Esophagus muscularis mucosa (tissue), 4 donors: ENCODE results near the gene EPHA2. TPM values are rescaled to one million over a fixed set of nuclear protein-coding genes. Genes with fewer than 3 reads are reported as not detected.

Experiments
- DNase-seq: peaks from one replicate; pipeline ENCODE4 v3.0.0-alpha.2; 2017; ENCODE audit errors: extremely low spot score
- H3K27ac ChIP-seq, 4 donors: fragments of 200-600 bp; sonication (generic); replicated peaks in 1 of 4; 1 replicate in 3 of 4; 2 replicates in 1 of 4; pipeline ENCODE4 v1.5.1; 2016 to 2019; ENCODE audit warnings: mild to moderate bottlenecking in 1 of 4
- H3K27me3 ChIP-seq, 4 donors: fragments of 200-600 bp; sonication (generic); one replicate each; pipeline versions ENCODE4 v1.5.1 to v1.6.0; 2016 to 2019
- H3K36me3 ChIP-seq, 4 donors: fragments of 200-600 bp; sonication (generic); one replicate each; pipeline ENCODE4 v1.5.1; 2016 to 2019
- H3K4me1 ChIP-seq, 4 donors: fragments of 200-600 bp; sonication (generic); one replicate each; pipeline ENCODE4 v1.5.1; 2016 to 2019
- H3K4me3 ChIP-seq, 4 donors: fragments of 200-600 bp; sonication (generic); 1 replicate in 2 of 4; 2 replicates in 2 of 4; pipeline ENCODE4 v1.5.1; 2016 to 2019; ENCODE audit warnings: mild to moderate bottlenecking in 4 of 4, moderate library complexity in 1 of 4
- H3K9me3 ChIP-seq, 4 donors: fragments of 200-600 bp; sonication (generic); 1 replicate in 3 of 4; 2 replicates in 1 of 4; pipeline ENCODE4 v1.5.1; 2016 to 2019
- EP300 ChIP-seq: sonication (generic); formaldehyde crosslinking; IDR thresholded peaks from one replicate; pipeline ENCODE4 v1.6.1; 2017; ENCODE audit warnings: antibody characterized with exemption
- POLR2A ChIP-seq: fragments of 450-650 bp; IDR thresholded peaks from one replicate; pipeline ENCODE4 v1.6.1; 2017; ENCODE audit warnings: antibody characterized with exemption, moderate library complexity, mild to moderate bottlenecking, low read depth
- POLR2AphosphoS5 ChIP-seq, 2 donors: sonication (generic); formaldehyde crosslinking; IDR thresholded peaks; one replicate each; pipeline ENCODE4 v1.6.1; 2017; ENCODE audit warnings: antibody characterized with exemption in 2 of 2
- WGBS: methylation state at CpG from one replicate; pipeline ENCODE4 v1.1.5; 2018; 5-methylcytosine and 5-hydroxymethylcytosine counted together
- intact Hi-C: fragments of 100-400 bp; cut with DNase I; formaldehyde crosslinking; loops from one replicate; pipeline ENCODE4 v1.15.1; 2023
- total RNA-seq, 4 donors: library from RNA; depleted of rRNA; stranded (reverse); fragments of >200 nt; gene quantifications; one replicate each; pipeline versions ENCODE4 v1.1.0 to v1.2.1, GENCODE V29; 2016
- TF ChIP-seq, protein P1 (sequence below), 3 experiments: fragments of 200-600 bp in 2 of 3; fragments of 450-650 bp in 1 of 3; sonication (generic) in 2 of 3; IDR thresholded peaks; one replicate each; pipeline ENCODE4 v1.5.1; 2017 to 2019; ENCODE audit warnings: antibody characterized with exemption in 3 of 3, mild to moderate bottlenecking in 2 of 3, moderate library complexity in 1 of 3

The EPHA2 gene
- total RNA-seq, 4 donors from 2014 or later: 5.8 to 15.7 (median 11.3) TPM

DNA sequence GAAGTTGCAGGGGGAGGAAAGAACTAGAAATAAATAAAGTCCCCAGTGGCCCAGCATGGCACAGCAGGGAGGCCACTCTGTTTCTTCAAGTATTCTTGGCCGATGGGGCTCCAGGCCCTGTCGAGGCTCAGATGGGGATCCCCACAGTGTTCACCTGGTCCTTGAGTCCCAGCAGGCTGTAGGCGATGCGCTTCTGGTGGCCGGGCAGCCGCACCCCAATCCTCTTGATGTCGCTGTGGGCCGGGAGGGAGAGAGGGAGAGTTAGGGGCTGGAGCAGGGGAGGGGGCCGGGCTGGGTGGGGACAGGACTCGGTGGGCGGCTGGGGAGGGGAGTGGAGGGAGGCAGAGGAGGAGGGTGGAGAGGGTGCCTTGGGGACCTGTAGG is 30.8 kb downstream of the EPHA2 start:
- H3K27ac ChIP-seq: no peak overlapping the region
- intact Hi-C loops: loop anchor here (5.0 kb wide), 1 partner anchor 38 kb away; no protein-coding TSS in a partner anchor
- WGBS: 88% methylated on average over 11 of the region's 11 CpGs
- H3K36me3 ChIP-seq: peaks cover 20 to 74% (median 52%) of the 10 kb centered on the region in 4 donors
- no peaks in the 10 kb centered on the region for H3K27me3 ChIP-seq
- no peaks in the 10 kb centered on the region for H3K9me3 ChIP-seq
- TF ChIP-seq EP300: no peak
- no peak for TF ChIP-seq POLR2A
- TF ChIP-seq POLR2AphosphoS5 (IDR thresholded peaks at IDR 0.05): no peak
- TF ChIP-seq, protein P1, sequence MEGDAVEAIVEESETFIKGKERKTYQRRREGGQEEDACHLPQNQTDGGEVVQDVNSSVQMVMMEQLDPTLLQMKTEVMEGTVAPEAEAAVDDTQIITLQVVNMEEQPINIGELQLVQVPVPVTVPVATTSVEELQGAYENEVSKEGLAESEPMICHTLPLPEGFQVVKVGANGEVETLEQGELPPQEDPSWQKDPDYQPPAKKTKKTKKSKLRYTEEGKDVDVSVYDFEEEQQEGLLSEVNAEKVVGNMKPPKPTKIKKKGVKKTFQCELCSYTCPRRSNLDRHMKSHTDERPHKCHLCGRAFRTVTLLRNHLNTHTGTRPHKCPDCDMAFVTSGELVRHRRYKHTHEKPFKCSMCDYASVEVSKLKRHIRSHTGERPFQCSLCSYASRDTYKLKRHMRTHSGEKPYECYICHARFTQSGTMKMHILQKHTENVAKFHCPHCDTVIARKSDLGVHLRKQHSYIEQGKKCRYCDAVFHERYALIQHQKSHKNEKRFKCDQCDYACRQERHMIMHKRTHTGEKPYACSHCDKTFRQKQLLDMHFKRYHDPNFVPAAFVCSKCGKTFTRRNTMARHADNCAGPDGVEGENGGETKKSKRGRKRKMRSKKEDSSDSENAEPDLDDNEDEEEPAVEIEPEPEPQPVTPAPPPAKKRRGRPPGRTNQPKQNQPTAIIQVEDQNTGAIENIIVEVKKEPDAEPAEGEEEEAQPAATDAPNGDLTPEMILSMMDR (IDR thresholded peaks at IDR 0.05): no peak
- no peak for DNase-seq
- H3K4me1 ChIP-seq: peaks cover 6 to 14% (median 9%) of the 10 kb centered on the region in 4 donors
- H3K4me3 ChIP-seq: no peak overlapping the region

DNA sequence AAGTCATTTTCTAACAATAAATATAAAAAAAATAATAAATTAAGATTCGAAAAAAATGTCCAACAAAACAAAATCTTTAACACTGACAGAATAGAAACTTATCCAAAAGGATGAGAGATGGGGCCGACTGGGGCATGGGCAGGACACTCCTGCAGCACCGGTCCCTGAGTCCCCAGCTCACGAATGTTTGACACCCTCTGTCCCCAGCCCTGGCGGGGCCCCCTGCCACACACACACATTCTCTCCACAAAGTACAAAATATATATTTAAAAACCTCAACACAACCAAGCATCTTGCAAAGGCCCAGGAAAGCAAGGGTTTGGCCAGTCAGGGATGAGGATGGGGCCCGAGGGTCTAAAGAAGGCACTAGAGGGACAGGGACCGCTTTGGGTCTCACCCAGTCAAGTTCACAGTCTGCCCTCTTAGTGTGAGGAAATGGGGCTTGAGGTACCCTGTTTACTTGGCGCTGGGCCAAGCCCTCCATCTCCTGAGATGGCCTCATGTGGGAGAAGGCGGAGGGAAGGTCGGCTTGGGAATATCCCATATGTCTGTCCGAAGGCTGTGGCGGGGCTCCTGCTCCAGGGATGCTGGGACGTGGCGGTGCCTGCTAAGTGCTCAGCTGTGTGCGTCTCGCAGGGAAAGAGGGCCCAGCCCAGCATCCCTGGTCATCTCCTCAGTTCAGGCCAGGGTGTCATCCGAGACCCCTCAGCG is 31.3 kb downstream of the EPHA2 start:
- Histone ChIP-seq H3K4me3 (no peak overlapping the region), H3K27me3 (no peaks in the 10 kb centered on the region), H3K4me1 (peaks cover 6 to 14% (median 9%) of the 10 kb centered on the region in 4 donors), H3K27ac (no peak overlapping the region), H3K36me3 (peaks cover 14 to 68% (median 47%) of the 10 kb centered on the region in 4 donors), H3K9me3 (no peaks in the 10 kb centered on the region)
- no peak for DNase-seq
- 91% methylated on average over 18 of the region's 18 CpGs for WGBS
- intact Hi-C loops: loop anchor here (5.0 kb wide), 1 partner anchor 37 kb away; no protein-coding TSS in a partner anchor
- TF ChIP-seq, protein P1 (IDR thresholded peaks at IDR 0.05): no peak
- TF ChIP-seq EP300 (no peak), POLR2A (no peak), POLR2AphosphoS5 (IDR thresholded peaks at IDR 0.05) (no peak)

DNA sequence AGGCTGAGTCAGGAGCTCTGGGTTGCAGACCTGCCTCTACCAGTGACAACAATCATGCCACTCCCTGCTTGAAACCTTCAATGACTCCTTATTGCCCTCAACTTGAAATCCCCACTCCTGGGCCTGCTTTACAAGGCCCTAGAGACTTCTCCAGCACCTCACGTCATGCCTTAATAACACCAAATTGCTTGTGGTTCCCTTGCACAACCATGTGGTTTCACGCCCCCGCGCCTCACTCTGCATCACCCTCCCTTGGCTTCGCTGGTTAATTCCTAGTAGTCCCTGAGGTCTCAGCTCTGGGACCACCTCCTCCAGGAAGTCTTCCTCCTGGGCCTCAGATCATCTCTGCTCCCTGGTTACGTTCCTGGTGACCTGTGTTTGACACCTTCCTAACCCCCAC is 33.0 kb downstream of the EPHA2 start:
- intact Hi-C loops: no loop called here
- WGBS: 88% methylated on average over 6 of the region's 6 CpGs
- Histone ChIP-seq H3K4me3 (no peak overlapping the region), H3K36me3 (peaks cover 13 to 52% (median 31%) of the 10 kb centered on the region in 4 donors), H3K4me1 (peaks cover 6 to 12% (median 6%) of the 10 kb centered on the region in 4 donors), H3K27ac (no peak overlapping the region), H3K9me3 (no peaks in the 10 kb centered on the region), H3K27me3 (no peaks in the 10 kb centered on the region)
- no peak for DNase-seq
- TF ChIP-seq EP300: no peak

DNA sequence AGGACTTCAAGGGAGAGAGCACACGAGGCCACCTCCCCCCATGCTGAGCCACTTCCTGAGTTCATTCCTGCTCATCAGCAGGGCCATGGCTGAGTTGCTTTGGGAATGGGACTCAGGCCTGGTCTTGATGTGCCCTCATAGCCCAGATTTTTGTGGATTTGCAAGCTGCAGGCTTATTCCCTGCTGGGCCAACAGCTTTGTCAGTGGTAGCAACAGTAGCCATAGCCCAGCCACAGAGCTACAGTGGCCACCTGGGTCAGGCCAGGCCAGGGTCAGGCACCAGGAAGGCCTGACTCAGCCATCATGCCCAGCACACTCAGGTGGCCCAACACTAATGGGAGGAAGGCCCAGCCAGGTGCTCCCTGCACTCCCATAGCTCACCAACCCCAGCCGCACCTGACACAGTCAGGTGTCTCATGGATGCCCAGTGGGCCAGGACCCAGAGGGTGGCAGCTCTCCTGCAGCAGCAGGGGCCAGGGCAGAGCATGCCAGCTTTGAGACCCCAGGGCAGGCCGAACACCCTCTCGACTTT is 33.5 kb downstream of the EPHA2 start:
- no peaks in the 10 kb centered on the region for H3K9me3 ChIP-seq
- H3K36me3 ChIP-seq: peaks cover 12 to 47% (median 26%) of the 10 kb centered on the region in 4 donors
- no peak for DNase-seq
- intact Hi-C loops: no loop called here
- H3K27me3 ChIP-seq: no peaks in the 10 kb centered on the region
- no peak overlapping the region for H3K4me3 ChIP-seq
- TF ChIP-seq POLR2AphosphoS5 (IDR thresholded peaks at IDR 0.05): no peak
- TF ChIP-seq, protein P1 (IDR thresholded peaks at IDR 0.05): no peak
- no peak for TF ChIP-seq POLR2A
- TF ChIP-seq EP300: no peak
- no peak overlapping the region for H3K27ac ChIP-seq
- WGBS: 100% methylated on average over 1 of the region's 4 CpGs
- peaks cover 2 to 12% (median 6%) of the 10 kb centered on the region in 4 donors for H3K4me1 ChIP-seq

GRCh38 chr1:16120940-16121410 is 34.9 kb downstream of the EPHA2 start:
- no peak for DNase-seq
- intact Hi-C loops: no loop called here
- Histone ChIP-seq H3K4me3 (no peak overlapping the region), H3K27ac (no peak overlapping the region), H3K27me3 (no peaks in the 10 kb centered on the region), H3K9me3 (no peaks in the 10 kb centered on the region), H3K36me3 (peaks cover 5 to 33% (median 20%) of the 10 kb centered on the region in 4 donors), H3K4me1 (peaks cover 0 to 12% (median 5%) of the 10 kb centered on the region in 4 donors)
- TF ChIP-seq POLR2AphosphoS5 (IDR thresholded peaks at IDR 0.05) (no peak), POLR2A (no peak), EP300 (no peak)
- 57% methylated on average over 4 of the region's 4 CpGs for WGBS
